ENCODE results near the gene CDK2. TPM values are rescaled to one million over a fixed set of nuclear protein-coding genes. Genes with fewer than 3 reads are reported as not detected.

CDK2 gene
- total and polyA plus RNA-seq, 9 donors: 18.3 to 33.9 (median 30.7) TPM

DNA sequence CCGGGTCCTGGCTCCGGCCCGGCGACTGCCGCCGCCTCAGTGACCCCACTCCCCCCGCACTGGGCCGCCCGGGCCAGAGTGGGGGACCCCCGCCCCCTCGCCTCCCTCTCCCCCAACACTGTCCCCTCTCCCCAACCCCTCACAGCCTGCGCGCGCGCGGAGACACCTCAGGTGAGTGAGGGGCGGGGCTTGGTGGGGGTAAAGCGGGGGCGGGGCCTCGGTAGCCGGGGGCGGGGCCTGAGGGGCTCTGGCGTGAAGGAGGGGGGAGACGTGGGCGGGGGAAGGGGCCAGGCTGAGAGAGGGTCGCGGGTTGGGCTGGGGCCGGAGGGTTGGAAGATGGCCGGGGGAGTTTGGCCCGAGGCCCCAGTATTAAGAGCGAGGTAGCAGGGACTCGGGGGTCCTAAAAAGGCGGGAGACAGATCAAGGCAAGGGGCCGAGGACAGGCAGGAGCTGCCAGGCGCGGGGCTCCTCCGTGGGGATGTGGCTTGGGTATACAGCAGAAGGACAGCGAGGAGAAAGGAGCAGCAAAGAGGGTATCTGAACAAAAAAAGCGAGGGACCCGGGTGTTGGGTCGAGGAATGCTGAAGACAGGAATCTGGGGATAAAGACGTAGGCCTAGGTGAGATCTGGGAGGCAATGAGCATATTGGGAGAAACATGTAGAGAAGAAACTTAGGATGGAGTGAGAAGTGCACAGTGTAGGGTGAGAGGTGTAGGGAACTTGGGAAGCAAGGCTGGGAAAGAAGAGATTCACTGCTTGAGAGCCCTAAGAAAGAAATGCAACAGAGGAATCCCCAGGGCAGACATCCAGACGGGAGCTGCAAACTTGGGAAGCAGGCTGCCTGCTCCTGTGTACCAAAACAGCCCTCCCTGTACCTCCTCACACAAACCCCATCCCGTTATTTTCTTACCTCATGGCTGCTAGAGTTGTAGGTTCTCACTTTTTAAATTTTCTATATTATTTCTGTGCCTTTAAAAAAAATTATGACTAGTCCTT is 41.2 kb downstream of the CDK2 start:
- H3K9me3 ChIP-seq: no peaks in the 10 kb centered on the region
- no peaks in the 10 kb centered on the region for H3K36me3 ChIP-seq
- WGBS, 3 donors: 0 to 1% (median 1%) methylated on average over 33 to 44 of the region's 44 CpGs
- no peaks in the 10 kb centered on the region for H3K27me3 ChIP-seq
- H3K4me3 ChIP-seq: peak overlapping the region; percentile 75
- peak overlapping the region; percentile 93 to 98 for H3K27ac ChIP-seq
- peak; percentile 71 to 82 (median 77) for DNase-seq
- intact Hi-C loops (cut with DNase I): no loop called here
- no peaks in the 10 kb centered on the region for H3K4me1 ChIP-seq (ENCODE audit: insufficient read depth)
- TF ChIP-seq, protein P1, sequence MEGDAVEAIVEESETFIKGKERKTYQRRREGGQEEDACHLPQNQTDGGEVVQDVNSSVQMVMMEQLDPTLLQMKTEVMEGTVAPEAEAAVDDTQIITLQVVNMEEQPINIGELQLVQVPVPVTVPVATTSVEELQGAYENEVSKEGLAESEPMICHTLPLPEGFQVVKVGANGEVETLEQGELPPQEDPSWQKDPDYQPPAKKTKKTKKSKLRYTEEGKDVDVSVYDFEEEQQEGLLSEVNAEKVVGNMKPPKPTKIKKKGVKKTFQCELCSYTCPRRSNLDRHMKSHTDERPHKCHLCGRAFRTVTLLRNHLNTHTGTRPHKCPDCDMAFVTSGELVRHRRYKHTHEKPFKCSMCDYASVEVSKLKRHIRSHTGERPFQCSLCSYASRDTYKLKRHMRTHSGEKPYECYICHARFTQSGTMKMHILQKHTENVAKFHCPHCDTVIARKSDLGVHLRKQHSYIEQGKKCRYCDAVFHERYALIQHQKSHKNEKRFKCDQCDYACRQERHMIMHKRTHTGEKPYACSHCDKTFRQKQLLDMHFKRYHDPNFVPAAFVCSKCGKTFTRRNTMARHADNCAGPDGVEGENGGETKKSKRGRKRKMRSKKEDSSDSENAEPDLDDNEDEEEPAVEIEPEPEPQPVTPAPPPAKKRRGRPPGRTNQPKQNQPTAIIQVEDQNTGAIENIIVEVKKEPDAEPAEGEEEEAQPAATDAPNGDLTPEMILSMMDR (IDR thresholded peaks at IDR 0.05): no peak
- no peak for TF ChIP-seq POLR2A (IDR thresholded peaks at IDR 0.05)

DNA sequence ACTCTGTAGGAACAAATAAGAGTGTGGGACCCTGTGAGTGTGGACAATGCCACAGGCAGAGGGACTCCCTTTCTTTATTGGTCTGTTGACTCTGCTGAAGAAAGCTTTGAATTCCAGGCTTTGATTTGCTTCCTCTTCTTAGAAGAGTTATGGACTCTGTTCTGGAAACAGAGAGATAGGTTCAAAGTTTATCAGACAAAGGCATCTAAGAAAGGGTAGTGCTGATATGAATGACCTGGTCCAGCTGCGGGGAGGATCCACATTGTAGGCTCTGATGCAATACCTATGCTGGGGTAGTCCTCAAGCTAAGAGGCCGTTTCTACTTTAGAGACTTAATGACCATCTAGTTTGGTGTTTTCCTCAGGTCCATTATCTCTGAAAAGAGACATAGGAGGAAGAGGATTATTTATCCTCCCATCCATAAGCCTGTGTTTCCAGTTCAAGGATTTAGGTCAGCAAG is 43.5 kb downstream of the CDK2 start:
- no peaks in the 10 kb centered on the region for H3K27me3 ChIP-seq
- no peak for TF ChIP-seq EP300 (IDR thresholded peaks at IDR 0.05)
- no peak for TF ChIP-seq POLR2A (IDR thresholded peaks at IDR 0.05)
- TF ChIP-seq, protein P1 (IDR thresholded peaks at IDR 0.05): no peak
- 71 to 79% (median 73%) methylated on average over 2 of the region's 2 CpGs for WGBS, 3 donors
- H3K4me3 ChIP-seq: no peak overlapping the region
- DNase-seq: no peak
- H3K4me1 ChIP-seq (ENCODE audit: insufficient read depth): no peaks in the 10 kb centered on the region
- no peaks in the 10 kb centered on the region for H3K36me3 ChIP-seq
- no peaks in the 10 kb centered on the region for H3K9me3 ChIP-seq
- H3K27ac ChIP-seq: no peak overlapping the region
- intact Hi-C loops (cut with DNase I): no loop called here

DNA sequence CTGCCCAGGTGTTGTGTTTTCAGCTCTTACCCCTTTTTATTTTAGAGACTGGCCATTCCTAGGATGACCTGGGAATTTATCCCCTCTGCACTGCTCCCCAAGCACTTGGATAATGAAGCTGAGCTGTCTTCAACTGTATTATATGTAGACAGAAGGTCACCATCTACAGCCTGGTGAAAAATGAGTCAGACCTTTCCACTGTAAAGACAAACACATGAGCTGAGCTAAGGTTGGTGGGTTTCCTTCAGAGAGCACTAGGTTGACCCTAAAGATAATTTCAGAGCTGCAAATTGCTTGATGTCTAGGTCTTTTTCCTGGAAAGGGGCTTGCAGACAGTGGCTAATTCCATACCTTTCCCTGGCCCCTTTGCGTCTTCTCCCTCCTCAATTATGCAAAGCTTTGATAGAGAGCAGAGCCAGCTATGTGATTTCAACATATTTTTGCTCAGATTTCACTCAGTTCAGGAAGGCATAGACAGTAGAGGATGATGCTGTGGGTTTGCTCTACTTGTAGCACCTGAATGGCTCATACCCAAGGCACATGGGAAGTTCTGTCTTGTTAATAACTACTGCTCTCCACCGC is 45.0 kb downstream of the CDK2 start:
- 84 to 89% (median 87%) methylated on average over 2 of the region's 2 CpGs for WGBS, 3 donors
- Histone ChIP-seq H3K27ac (no peak overlapping the region), H3K4me3 (no peak overlapping the region), H3K36me3 (no peaks in the 10 kb centered on the region), H3K9me3 (no peaks in the 10 kb centered on the region), H3K4me1 (ENCODE audit: insufficient read depth) (no peaks in the 10 kb centered on the region), H3K27me3 (no peaks in the 10 kb centered on the region)
- TF ChIP-seq POLR2A (IDR thresholded peaks at IDR 0.05) (no peak), EP300 (IDR thresholded peaks at IDR 0.05) (no peak)
- TF ChIP-seq, protein P1 (IDR thresholded peaks at IDR 0.05): no peak
- DNase-seq: no peak
- intact Hi-C loops (cut with DNase I): no loop called here

DNA sequence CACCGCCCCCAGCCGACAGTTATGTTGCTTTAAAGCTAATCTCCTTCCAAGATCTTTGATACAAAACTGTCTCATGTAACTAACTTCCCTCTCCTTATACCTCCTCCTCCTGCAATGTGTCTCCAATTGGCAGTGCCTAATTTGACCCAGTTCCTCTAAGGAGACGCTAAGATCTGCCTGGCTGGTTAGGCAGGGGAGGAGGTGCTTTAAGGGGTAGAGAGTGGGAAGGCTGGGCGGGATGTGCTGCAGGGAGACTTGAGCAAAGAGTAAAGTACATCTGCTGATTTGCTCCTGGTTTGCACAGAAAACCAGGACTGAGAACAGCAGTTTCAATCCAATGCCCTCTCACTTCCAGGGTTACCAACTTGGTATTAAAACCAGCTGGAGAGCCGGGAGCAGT is 46.9 kb downstream of the CDK2 start:
- Histone ChIP-seq H3K27ac (no peak overlapping the region), H3K4me1 (ENCODE audit: insufficient read depth) (no peaks in the 10 kb centered on the region), H3K36me3 (no peaks in the 10 kb centered on the region), H3K27me3 (no peaks in the 10 kb centered on the region), H3K4me3 (no peak overlapping the region), H3K9me3 (no peaks in the 10 kb centered on the region)
- intact Hi-C loops (cut with DNase I): no loop called here
- TF ChIP-seq, protein P1 (IDR thresholded peaks at IDR 0.05): no peak
- TF ChIP-seq EP300 (IDR thresholded peaks at IDR 0.05) (no peak), POLR2A (IDR thresholded peaks at IDR 0.05) (no peak)
- 83 to 90% (median 85%) methylated on average over 5 of the region's 5 CpGs for WGBS, 3 donors
- DNase-seq: no peak

Measured in ovary (tissue), 9 donors.